Karpas-422 (cell line): ENCODE results near the gene TENM4. TPM values are rescaled to one million over a fixed set of nuclear protein-coding genes. Genes with fewer than 3 reads are reported as not detected.

ENCODE experiments used
- DNase-seq: peaks from one replicate; pipeline ENCODE4 v3.0.0-alpha.2; 2015
- H2AFZ ChIP-seq: fragments of 200-600 bp; sonication (generic); 2 replicates; pipeline ENCODE4 v1.6.1; 2014; ENCODE audit warnings: antibody characterized with exemption, low read length, mixed read lengths
- H3K27ac ChIP-seq: fragments of 200-600 bp; sonication (generic); 2 replicates; pipeline ENCODE4 v1.5.1; 2014; ENCODE audit warnings: mild to moderate bottlenecking, low read length, moderate library complexity
- H3K27me3 ChIP-seq: fragments of 200-600 bp; sonication (generic); 2 replicates; pipeline ENCODE4 v1.6.1; 2014; ENCODE audit warnings: low read length, mixed read lengths
- H3K36me3 ChIP-seq: fragments of 200-600 bp; sonication (generic); 2 replicates; pipeline ENCODE4 v1.6.1; 2014; ENCODE audit warnings: low read length, mixed read lengths; ENCODE audit not compliant: insufficient read depth
- H3K4me1 ChIP-seq: fragments of 200-600 bp; sonication (generic); 2 replicates; pipeline ENCODE4 v1.6.1; 2014; ENCODE audit warnings: mild to moderate bottlenecking, low read length, mixed read lengths
- H3K4me2 ChIP-seq: fragments of 200-600 bp; sonication (generic); 2 replicates; pipeline ENCODE4 v1.6.1; 2014; ENCODE audit warnings: low read length, low read depth, mild to moderate bottlenecking; ENCODE audit not compliant: poor library complexity, severe bottlenecking
- H3K4me3 ChIP-seq: fragments of 200-600 bp; sonication (generic); 2 replicates; pipeline ENCODE4 v1.5.1; 2014; ENCODE audit warnings: mild to moderate bottlenecking, antibody characterized with exemption, low read length, mixed read lengths
- H3K79me2 ChIP-seq: fragments of 200-600 bp; sonication (generic); 2 replicates; pipeline ENCODE4 v1.6.1; 2014; ENCODE audit warnings: mild to moderate bottlenecking, low read length, mixed read lengths
- H3K9ac ChIP-seq: fragments of 200-600 bp; sonication (generic); 2 replicates; pipeline ENCODE4 v1.6.0; 2014; ENCODE audit warnings: low read length
- H3K9me2 ChIP-seq: fragments of 200-600 bp; sonication (generic), shearing (Covaris generic); replicated peaks from 2 replicates; pipeline ENCODE4 v1.6.0; 2014; ENCODE audit warnings: mild to moderate bottlenecking, low read length, moderate library complexity; ENCODE audit not compliant: insufficient read depth
- H3K9me3 ChIP-seq: fragments of 300-700, 200-600 bp; sonication (generic); 2 replicates; pipeline ENCODE4 v1.6.1; 2014; ENCODE audit warnings: low read length, mixed read lengths
- H4K20me1 ChIP-seq: fragments of 200-600 bp; sonication (generic); 2 replicates; pipeline ENCODE4 v1.6.1; 2014; ENCODE audit warnings: mild to moderate bottlenecking, antibody characterized with exemption, low read length, low read depth; ENCODE audit not compliant: insufficient read depth
- total RNA-seq: library from RNA; depleted of rRNA; stranded (reverse); fragments of >200 nt; shearing (Covaris generic); gene quantifications from 2 replicates; pipeline ENCODE4 v1.2.3, GENCODE V29; 2014; ENCODE audit warnings: low replicate concordance

TENM4 gene
- total RNA-seq, 1 experiment from 2014 or later = not detected

DNA sequence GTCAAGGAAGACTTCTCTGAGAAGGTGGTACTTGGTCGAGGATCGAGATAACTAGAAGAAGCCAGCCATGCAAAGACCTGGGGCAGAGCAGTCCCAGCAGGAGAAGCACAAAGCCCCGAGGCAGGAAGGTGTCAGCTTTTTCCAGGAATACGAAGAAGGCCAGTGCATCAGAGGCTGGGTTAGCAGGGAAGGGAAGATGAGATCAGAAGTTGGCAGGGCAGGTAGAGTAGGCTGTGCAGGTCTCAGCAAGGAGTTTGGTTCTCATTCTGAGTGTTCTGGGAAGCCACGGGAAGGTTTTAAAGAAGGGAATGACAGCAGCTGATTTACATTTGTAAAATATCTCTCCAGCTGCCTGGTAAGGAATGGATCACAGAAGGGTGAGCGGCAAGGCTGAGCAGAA is 111.3 kb downstream of the TENM4 start:
- H3K9me3 ChIP-seq = no peaks in the 10 kb centered on the region
- H3K36me3 ChIP-seq = no peaks in the 10 kb centered on the region
- H2AFZ ChIP-seq = no peak overlapping the region
- H3K9me2 ChIP-seq = no peaks in the 10 kb centered on the region
- no peaks in the 10 kb centered on the region for H3K27me3 ChIP-seq
- no peaks in the 10 kb centered on the region for H3K79me2 ChIP-seq
- DNase-seq = no peak
- H3K4me2 ChIP-seq = no peak overlapping the region
- no peaks in the 10 kb centered on the region for H3K4me1 ChIP-seq
- H3K9ac ChIP-seq = no peak overlapping the region
- no peak overlapping the region for H3K4me3 ChIP-seq
- H4K20me1 ChIP-seq = no peaks in the 10 kb centered on the region
- no peak overlapping the region for H3K27ac ChIP-seq

DNA sequence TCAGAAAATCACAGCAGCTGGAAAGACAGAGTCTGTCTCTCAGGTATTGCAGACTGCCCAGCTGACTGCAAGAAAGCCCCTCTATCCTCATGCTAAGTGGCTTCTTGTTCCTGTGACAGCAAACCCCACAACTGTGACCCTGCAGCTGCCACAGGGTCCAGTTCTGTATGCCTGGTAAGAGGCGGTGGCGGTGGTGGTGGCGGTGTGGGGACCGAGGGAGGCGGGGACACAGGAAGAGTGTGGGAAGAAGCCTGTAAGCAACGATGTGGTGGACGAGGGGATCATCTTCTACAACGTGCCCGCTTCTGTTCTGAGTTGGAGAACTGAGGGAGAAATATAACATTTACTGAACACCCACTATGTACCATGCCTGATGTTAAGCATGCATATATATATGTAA is 112.4 kb downstream of the TENM4 start:
- H3K9me2 ChIP-seq = no peaks in the 10 kb centered on the region
- H2AFZ ChIP-seq = no peak overlapping the region
- H3K4me2 ChIP-seq = no peak overlapping the region
- no peak for DNase-seq
- no peaks in the 10 kb centered on the region for H4K20me1 ChIP-seq
- no peaks in the 10 kb centered on the region for H3K9me3 ChIP-seq
- H3K4me1 ChIP-seq = no peaks in the 10 kb centered on the region
- no peak overlapping the region for H3K9ac ChIP-seq
- H3K79me2 ChIP-seq = no peaks in the 10 kb centered on the region
- no peak overlapping the region for H3K27ac ChIP-seq
- no peaks in the 10 kb centered on the region for H3K27me3 ChIP-seq
- no peak overlapping the region for H3K4me3 ChIP-seq
- H3K36me3 ChIP-seq = no peaks in the 10 kb centered on the region

- no peaks in the 10 kb centered on the region for H3K27me3 ChIP-seq
- no peaks in the 10 kb centered on the region for H3K9me3 ChIP-seq
- no peaks in the 10 kb centered on the region for H4K20me1 ChIP-seq
- no peaks in the 10 kb centered on the region for H3K4me1 ChIP-seq
- no peak overlapping the region for H3K27ac ChIP-seq
- H2AFZ ChIP-seq = no peak overlapping the region
- no peak for DNase-seq
- H3K4me3 ChIP-seq = no peak overlapping the region
- no peaks in the 10 kb centered on the region for H3K9me2 ChIP-seq
- H3K4me2 ChIP-seq = no peak overlapping the region
- no peaks in the 10 kb centered on the region for H3K79me2 ChIP-seq
- H3K9ac ChIP-seq = no peak overlapping the region
- H3K36me3 ChIP-seq = no peaks in the 10 kb centered on the region
Measured at GRCh38 chr11:79325851-79326250, 115.0 kb downstream of the TENM4 start.

DNA sequence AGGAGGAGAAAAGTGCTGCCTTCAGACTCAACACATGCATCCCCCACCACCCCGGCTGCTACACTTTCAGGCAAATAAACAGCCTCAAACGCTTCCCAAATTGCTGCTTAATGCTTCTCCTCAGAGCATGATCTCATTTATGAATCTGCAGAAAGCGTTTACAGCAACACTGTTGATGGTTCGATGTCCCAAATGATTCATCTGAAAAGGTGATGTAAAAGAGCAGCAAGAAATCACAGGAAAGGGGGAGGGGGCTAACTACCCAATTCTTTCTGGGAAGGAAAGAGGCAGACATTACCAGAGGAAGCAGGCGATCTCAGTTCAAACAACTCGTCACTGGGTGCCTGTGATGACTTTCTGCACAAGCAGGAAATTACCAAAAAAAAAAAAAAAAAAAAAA is 119.6 kb downstream of the TENM4 start:
- DNase-seq = no peak
- no peaks in the 10 kb centered on the region for H3K27me3 ChIP-seq
- no peaks in the 10 kb centered on the region for H3K79me2 ChIP-seq
- no peak overlapping the region for H3K27ac ChIP-seq
- no peak overlapping the region for H3K4me3 ChIP-seq
- H3K9me3 ChIP-seq = no peaks in the 10 kb centered on the region
- no peaks in the 10 kb centered on the region for H3K4me1 ChIP-seq
- H4K20me1 ChIP-seq = no peaks in the 10 kb centered on the region
- no peak overlapping the region for H3K4me2 ChIP-seq
- H2AFZ ChIP-seq = no peak overlapping the region
- H3K9me2 ChIP-seq = no peaks in the 10 kb centered on the region
- no peaks in the 10 kb centered on the region for H3K36me3 ChIP-seq
- no peak overlapping the region for H3K9ac ChIP-seq

DNA sequence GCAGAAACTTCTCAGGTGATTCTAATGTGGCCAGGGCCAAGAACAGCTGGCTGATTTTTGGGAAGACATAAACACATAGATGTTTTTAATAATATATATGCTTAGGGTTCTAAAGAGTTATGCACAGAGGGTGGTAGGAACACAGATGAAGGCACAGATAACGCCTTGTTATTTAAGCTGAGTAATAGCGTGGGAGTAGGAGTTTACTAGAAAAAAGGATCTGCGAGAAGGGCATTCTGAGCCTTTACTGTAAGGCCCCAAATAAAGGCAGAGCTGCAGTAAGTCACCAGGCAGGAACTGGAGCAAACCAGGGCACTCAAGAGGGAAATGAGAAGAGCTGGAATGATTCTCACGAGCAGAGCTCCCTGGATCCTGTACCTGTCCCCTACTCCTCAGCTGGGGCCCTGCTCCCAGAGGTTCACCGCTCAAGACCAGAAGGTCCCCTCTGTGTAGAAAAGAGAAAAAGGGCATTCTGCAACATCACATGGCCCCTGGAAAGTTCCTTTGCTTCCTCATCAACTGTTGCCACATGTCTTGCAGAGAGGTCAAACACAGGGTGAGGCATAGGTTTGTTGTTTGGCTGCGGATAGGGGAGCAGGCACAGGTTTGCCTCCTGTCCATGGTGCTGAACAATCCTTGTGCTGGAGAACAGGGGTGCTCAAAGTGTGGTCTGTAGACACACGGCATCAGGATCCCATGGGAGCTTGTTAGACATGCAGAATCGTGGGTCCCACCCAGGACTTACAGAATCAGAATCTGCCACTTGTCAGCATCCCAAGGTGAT is 125.7 kb downstream of the TENM4 start:
- Histone ChIP-seq H3K27ac (no peak overlapping the region), H3K27me3 (no peaks in the 10 kb centered on the region), H3K4me2 (no peak overlapping the region), H3K79me2 (no peaks in the 10 kb centered on the region), H3K9me2 (no peaks in the 10 kb centered on the region), H3K4me1 (no peaks in the 10 kb centered on the region), H4K20me1 (no peaks in the 10 kb centered on the region), H3K36me3 (no peaks in the 10 kb centered on the region), H3K9ac (no peak overlapping the region), H2AFZ (no peak overlapping the region), H3K9me3 (no peaks in the 10 kb centered on the region), H3K4me3 (no peak overlapping the region)
- DNase-seq = no peak

- H2AFZ ChIP-seq = no peak overlapping the region
- no peaks in the 10 kb centered on the region for H3K9me2 ChIP-seq
- H3K4me3 ChIP-seq = no peak overlapping the region
- H3K9ac ChIP-seq = no peak overlapping the region
- no peaks in the 10 kb centered on the region for H3K27me3 ChIP-seq
- H3K9me3 ChIP-seq = no peaks in the 10 kb centered on the region
- no peak overlapping the region for H3K4me2 ChIP-seq
- H3K79me2 ChIP-seq = no peaks in the 10 kb centered on the region
- no peaks in the 10 kb centered on the region for H3K36me3 ChIP-seq
- no peaks in the 10 kb centered on the region for H3K4me1 ChIP-seq
- no peak for DNase-seq
- no peak overlapping the region for H3K27ac ChIP-seq
- no peaks in the 10 kb centered on the region for H4K20me1 ChIP-seq
Measured at GRCh38 chr11:79313530-79313913, 127.3 kb downstream of the TENM4 start.

DNA sequence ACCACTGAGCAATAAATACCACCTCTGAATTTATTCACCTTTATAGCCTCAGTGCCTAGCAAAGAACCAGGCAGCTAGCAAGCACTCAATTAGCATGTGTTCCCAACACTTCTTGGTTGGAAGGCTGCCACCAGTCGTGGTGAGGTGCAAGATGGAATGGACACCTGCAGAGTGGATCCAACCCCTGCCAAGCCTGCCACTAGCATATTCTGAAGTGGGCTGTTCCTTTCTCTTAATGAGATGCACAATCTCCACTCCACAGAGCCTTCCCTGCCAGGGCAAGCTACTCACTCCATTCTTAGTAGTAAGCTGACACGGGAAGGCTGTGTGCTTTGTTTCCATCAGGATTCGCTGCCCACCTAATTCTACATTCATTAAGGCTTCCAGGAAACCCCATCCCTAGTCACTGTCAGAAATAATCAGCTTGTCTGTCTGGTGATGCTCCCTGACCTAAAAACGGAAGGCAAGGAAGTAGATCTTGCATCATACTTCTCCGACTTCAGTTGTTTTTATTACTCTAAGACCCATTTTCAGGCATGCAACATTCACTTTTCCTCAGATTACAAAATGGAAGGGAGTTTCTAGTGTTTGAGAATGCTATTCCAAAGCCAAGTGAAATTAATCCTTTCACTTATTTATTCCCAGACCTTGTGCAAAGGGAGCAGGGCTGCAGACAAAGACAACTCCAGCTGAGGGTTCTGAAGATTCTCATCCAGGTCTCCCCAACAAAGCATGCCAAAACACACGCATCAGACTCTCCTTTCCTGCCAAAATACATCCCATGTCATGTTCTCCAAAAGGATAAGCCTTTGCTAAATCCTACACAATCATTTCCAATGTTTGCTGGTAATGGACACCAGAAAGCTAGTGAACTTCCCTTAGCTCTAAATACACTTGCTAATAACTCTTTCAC is 128.0 kb downstream of the TENM4 start:
- Histone ChIP-seq H3K4me2 (no peak overlapping the region), H3K4me1 (no peaks in the 10 kb centered on the region), H3K27ac (no peak overlapping the region), H4K20me1 (no peaks in the 10 kb centered on the region), H3K9me2 (no peaks in the 10 kb centered on the region), H3K79me2 (no peaks in the 10 kb centered on the region), H3K27me3 (no peaks in the 10 kb centered on the region), H2AFZ (no peak overlapping the region), H3K36me3 (no peaks in the 10 kb centered on the region), H3K9ac (no peak overlapping the region), H3K9me3 (no peaks in the 10 kb centered on the region), H3K4me3 (no peak overlapping the region)
- DNase-seq = no peak

- no peak for DNase-seq
- no peak overlapping the region for H3K4me3 ChIP-seq
- no peaks in the 10 kb centered on the region for H3K36me3 ChIP-seq
- no peak overlapping the region for H3K9ac ChIP-seq
- no peaks in the 10 kb centered on the region for H4K20me1 ChIP-seq
- no peaks in the 10 kb centered on the region for H3K4me1 ChIP-seq
- no peaks in the 10 kb centered on the region for H3K79me2 ChIP-seq
- no peaks in the 10 kb centered on the region for H3K27me3 ChIP-seq
- H2AFZ ChIP-seq = no peak overlapping the region
- no peak overlapping the region for H3K4me2 ChIP-seq
- H3K9me2 ChIP-seq = no peaks in the 10 kb centered on the region
- H3K9me3 ChIP-seq = no peaks in the 10 kb centered on the region
- no peak overlapping the region for H3K27ac ChIP-seq
Measured at GRCh38 chr11:79311461-79311860, 129.4 kb downstream of the TENM4 start.
